Parathyroid adenoma (tissue), 2 donors: Measurements from ENCODE around the gene SHKBP1.
"Not testable (repeated sequence)": the region's sequence is repeated elsewhere in the genome, so short reads cannot be mapped to it uniquely, and the experiment has no call there.

Experiments used
- H2AFZ ChIP-seq: fragments of 300-600 bp; sonication (generic); one replicate; pipeline ENCODE4 v1.7.0; 2017; ENCODE audit warnings: antibody characterized with exemption, mild to moderate bottlenecking
- H3K27ac ChIP-seq: fragments of 300-600 bp; sonication (generic); one replicate; pipeline ENCODE4 v1.7.0; 2017
- H3K27me3 ChIP-seq: fragments of 300-600 bp; sonication (generic); one replicate; pipeline ENCODE4 v1.7.0; 2017; ENCODE audit warnings: low read length; ENCODE audit not compliant: control insufficient read depth, insufficient read depth
- H3K36me3 ChIP-seq: fragments of 300-600 bp; sonication (generic); one replicate; pipeline ENCODE4 v1.7.0; 2017; ENCODE audit warnings: low read length; ENCODE audit not compliant: control insufficient read depth, insufficient read depth
- H3K4me1 ChIP-seq: fragments of 300-600 bp; sonication (generic); one replicate; pipeline ENCODE4 v1.7.0; 2017; ENCODE audit warnings: control low read depth
- H3K4me2 ChIP-seq: fragments of 300-600 bp; sonication (generic); one replicate; pipeline ENCODE4 v1.7.0; 2017; ENCODE audit warnings: low read length
- H3K4me3 ChIP-seq: fragments of 300-600 bp; sonication (generic); one replicate; pipeline ENCODE4 v1.7.0; 2017; ENCODE audit warnings: low read depth, low read length
- H3K79me2 ChIP-seq: fragments of 300-600 bp; sonication (generic); one replicate; pipeline ENCODE4 v1.7.0; 2017; ENCODE audit warnings: control low read depth
- H3K9ac ChIP-seq: fragments of 300-600 bp; sonication (generic); one replicate; pipeline ENCODE4 v1.7.0; 2017; ENCODE audit warnings: mild to moderate bottlenecking
- H3K9me3 ChIP-seq: fragments of 300-600 bp; sonication (generic); one replicate; pipeline ENCODE4 v1.7.0; 2017; ENCODE audit warnings: low read length; ENCODE audit not compliant: control insufficient read depth
- CTCF ChIP-seq: fragments of 300-600 bp; sonication (generic); IDR thresholded peaks from one replicate; pipeline ENCODE4 v1.7.0; 2017; ENCODE audit warnings: antibody characterized with exemption, mild to moderate bottlenecking
- donor health status: primary hyperparathyroidism.

SHKBP1 gene

GRCh38 chr19:40590464-40591265 lies 14.0 kb downstream of the SHKBP1 start:
- no peaks in the 10 kb centered on the region for H3K27me3 ChIP-seq
- H3K9me3 ChIP-seq = no peaks in the 10 kb centered on the region
- no peak for TF ChIP-seq CTCF
- no peak overlapping the region for H3K27ac ChIP-seq
- no peaks in the 10 kb centered on the region for H3K36me3 ChIP-seq
- no peak overlapping the region for H3K4me2 ChIP-seq
- H3K4me1 ChIP-seq = no peaks in the 10 kb centered on the region
- H3K9ac ChIP-seq = no peak overlapping the region
- no peaks in the 10 kb centered on the region for H3K79me2 ChIP-seq
- no peak overlapping the region for H2AFZ ChIP-seq
- no peak overlapping the region for H3K4me3 ChIP-seq

DNA sequence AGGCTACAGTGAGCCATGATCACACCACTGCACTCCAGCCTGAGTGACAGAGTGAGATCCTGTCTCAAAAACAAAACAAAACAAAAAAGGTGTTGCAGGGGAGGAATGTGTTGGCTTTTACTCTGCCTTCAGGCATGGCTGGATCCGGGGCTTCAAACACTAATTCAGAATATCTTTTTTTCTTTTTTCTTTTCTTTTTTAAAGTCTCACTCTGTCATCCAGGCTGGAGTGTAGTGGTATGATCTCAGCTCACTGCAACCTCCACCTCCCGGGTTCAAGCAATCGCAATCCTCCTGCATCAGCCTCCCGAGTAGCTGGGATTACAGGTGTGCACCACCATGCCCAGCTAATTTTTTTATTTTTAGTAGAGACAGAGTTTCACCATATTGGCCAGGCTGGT lies 15.1 kb downstream of the SHKBP1 start:
- H3K27ac ChIP-seq = not testable (repeated sequence)

DNA sequence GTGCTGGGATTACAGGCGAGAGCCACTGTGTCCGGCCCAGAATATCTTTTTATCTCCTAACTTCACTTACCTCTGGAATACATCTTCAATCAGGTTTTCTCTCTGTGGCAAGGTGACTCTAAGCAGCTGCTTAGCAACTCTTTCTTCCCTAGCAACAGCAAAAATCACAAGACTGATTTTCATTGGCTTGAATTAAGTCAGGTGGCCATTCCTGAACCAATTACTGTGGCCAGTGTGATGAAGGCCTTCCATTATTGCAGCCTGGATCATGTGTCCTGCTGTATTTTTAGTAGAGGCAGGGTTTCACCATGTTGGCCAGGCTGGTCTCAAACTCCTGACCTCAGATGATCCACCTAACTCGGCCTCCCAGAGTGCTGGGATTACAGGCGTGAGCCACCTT lies 15.5 kb downstream of the SHKBP1 start:
- Histone ChIP-seq H3K79me2 (no peaks in the 10 kb centered on the region), H3K27me3 (no peaks in the 10 kb centered on the region), H3K4me1 (peaks cover under 1% of the 10 kb centered on the region), H3K4me3 (no peak overlapping the region), H3K4me2 (no peak overlapping the region), H3K36me3 (no peaks in the 10 kb centered on the region), H2AFZ (no peak overlapping the region), H3K9me3 (no peaks in the 10 kb centered on the region), H3K27ac (no peak overlapping the region), H3K9ac (no peak overlapping the region)
- no peak for TF ChIP-seq CTCF

More for the DNA sequence above, 15.1 kb downstream of the SHKBP1 start:
- not testable (repeated sequence) for H3K36me3 ChIP-seq, H3K27me3 ChIP-seq, H3K9ac ChIP-seq, H3K4me3 ChIP-seq, H3K4me2 ChIP-seq, H3K9me3 ChIP-seq, H3K4me1 ChIP-seq, H2AFZ ChIP-seq, H3K79me2 ChIP-seq

DNA sequence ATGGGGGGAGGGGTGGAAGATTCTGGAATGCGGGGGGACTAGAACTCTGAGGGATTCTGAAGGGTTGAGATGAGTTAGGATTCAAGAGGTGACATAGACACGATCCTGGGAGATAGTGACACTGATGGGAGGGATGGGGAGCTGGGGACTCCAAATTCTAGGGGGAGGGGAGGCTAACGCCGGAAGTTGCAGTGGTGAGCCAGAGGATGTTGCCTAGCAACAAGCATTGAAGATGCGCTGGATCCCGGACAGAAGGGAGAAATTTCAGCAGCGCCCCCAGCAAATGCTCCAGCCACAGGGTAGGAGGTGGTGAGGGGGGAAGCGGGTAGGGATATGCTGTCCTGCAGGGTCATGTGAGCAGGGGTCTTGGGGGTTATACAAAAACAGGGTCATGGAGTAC lies 17.6 kb downstream of the SHKBP1 start:
- Histone ChIP-seq H2AFZ (no peak overlapping the region), H3K4me3 (no peak overlapping the region), H3K4me2 (no peak overlapping the region), H3K79me2 (no peaks in the 10 kb centered on the region), H3K4me1 (peaks cover 9% of the 10 kb centered on the region), H3K27ac (no peak overlapping the region), H3K9me3 (no peaks in the 10 kb centered on the region), H3K9ac (no peak overlapping the region), H3K36me3 (no peaks in the 10 kb centered on the region), H3K27me3 (no peaks in the 10 kb centered on the region)
- TF ChIP-seq CTCF = no peak

- no peak overlapping the region for H3K27ac ChIP-seq
- H3K36me3 ChIP-seq = no peaks in the 10 kb centered on the region
- no peak overlapping the region for H3K9ac ChIP-seq
- H3K9me3 ChIP-seq = no peaks in the 10 kb centered on the region
- no peak overlapping the region for H2AFZ ChIP-seq
- peaks cover 9% of the 10 kb centered on the region for H3K4me1 ChIP-seq
- H3K79me2 ChIP-seq = no peaks in the 10 kb centered on the region
- TF ChIP-seq CTCF = no peak
- no peak overlapping the region for H3K4me2 ChIP-seq
- no peaks in the 10 kb centered on the region for H3K27me3 ChIP-seq
- no peak overlapping the region for H3K4me3 ChIP-seq
Measured at GRCh38 chr19:40594657-40595091, 18.0 kb downstream of the SHKBP1 start.
